ENCODE measurements around the gene SYNGAP1.
"Not testable (repeated sequence)": the region's sequence is repeated elsewhere in the genome, so short reads cannot be mapped to it uniquely, and the experiment has no call there.

SYNGAP1 gene

DNA sequence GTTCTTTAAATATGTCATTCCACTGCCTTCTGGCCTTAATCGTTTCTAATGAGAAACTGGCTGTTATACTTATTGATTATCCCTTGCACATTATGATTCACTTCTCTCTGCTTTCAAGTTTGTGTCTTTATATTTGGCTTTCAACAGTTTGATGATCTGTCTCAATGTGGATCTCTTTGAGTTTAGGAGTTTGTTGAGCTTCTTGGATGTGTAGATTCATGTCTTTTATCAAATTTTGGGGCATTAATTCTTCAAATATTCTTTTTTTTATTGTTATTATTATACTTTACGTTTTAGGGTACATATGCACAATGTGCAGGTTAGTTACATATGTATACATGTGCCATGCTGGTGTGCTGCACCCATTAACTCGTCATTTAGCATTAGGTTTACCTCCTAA, 63.8 kb downstream of the SYNGAP1 start:
- DNase-seq = no peak

DNA sequence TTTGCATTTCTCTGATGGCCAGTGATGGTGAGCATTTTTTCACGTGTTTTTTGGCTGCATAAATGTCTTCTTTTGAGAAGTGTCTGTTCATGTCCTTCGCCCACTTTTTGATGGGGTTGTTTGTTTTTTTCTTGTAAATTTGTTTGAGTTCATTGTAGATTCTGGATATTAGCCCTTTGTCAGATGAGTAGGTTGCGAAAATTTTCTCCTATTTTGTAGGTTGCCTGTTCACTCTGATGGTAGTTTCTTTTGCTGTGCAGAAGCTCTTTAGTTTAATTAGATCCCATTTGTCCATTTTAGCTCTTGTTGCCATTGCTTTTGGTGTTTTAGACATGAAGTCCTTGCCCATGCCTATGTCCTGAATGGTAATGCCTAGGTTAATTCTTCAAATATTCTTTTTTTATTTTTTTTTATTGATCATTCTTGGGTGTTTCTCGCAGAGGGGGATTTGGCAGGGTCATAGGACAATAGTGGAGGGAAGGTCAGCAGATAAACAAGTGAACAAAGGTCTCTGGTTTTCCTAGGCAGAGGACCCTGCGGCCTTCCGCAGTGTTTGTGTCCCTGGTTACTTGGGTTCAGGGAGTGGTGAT, 64.9 kb downstream of the SYNGAP1 start:
- DNase-seq = not testable (repeated sequence)

- DNase-seq = not testable (repeated sequence)
Measured at GRCh38 chr6:33485680-33486079, 65.8 kb downstream of the SYNGAP1 start.

DNA sequence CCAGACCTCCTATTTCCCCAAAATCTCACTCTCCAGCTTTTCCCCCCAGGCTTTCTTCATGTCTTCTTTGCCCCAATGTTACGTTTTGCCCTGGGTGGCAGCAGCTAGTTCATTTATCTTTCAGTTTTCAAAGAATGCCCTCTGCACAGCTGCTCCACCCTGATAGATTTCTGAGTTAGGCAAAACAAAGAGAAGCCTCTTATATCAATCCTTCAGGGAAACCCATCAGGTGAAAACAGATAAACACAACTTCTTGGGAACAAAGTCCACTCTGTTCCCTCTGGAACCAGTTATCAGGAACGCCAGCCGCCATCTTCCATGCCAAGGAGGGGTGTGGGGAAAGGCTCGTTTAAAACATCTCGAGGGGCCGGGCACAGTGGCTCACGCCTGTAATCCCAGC, 68.5 kb downstream of the SYNGAP1 start:
- no peak for DNase-seq

DNA sequence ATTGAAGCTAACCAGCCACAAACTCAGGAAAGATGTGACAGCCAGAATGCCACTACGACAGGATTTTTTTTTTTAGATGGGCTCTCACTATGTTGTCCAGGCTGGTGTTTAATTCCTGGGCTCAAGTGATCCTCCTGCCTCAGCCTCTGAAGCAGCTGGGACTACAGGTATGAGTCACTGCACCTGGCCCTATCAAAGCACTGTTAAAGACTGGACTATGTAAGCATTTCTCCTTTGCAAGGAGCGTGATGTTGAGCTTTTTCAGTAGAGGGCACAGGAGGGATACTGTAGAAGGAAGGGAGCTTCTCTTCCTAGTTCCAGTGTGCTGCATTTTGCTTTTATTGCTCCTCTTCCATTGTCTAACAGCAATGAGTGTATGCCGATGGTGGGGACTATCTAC, 70.3 kb downstream of the SYNGAP1 start:
- no peak for DNase-seq

- DNase-seq = no peak
Measured at GRCh38 chr6:33490621-33491020, 70.8 kb downstream of the SYNGAP1 start.

GRCh38 chr6:33492093-33492492, 72.2 kb downstream of the SYNGAP1 start:
- DNase-seq = no peak

- DNase-seq = no peak
Measured at GRCh38 chr6:33497157-33497556, 77.3 kb downstream of the SYNGAP1 start.

GRCh38 chr6:33502486-33502885, 82.6 kb downstream of the SYNGAP1 start:
- DNase-seq = no peak

- DNase-seq = no peak
Measured at GRCh38 chr6:33504486-33504885, 84.6 kb downstream of the SYNGAP1 start.
